Stimulated activated CD8-positive, alpha-beta memory T cell treated with anti-CD3 and anti-CD28 coated beads, Interleukin-7, amount 100 ng/mL, for 24 hours (primary cell): Measurements from ENCODE around the gene IFT81.

Experiments used
- DNase-seq: peaks from one replicate; pipeline ENCODE4 v3.0.0-alpha.2; 2020; ENCODE audit warnings: low read depth

The IFT81 gene

GRCh38 chr12:110159671-110160245 lies 35.6 kb downstream of the IFT81 start:
- no peak for DNase-seq

GRCh38 chr12:110165540-110166159 lies 41.5 kb downstream of the IFT81 start:
- no peak for DNase-seq

GRCh38 chr12:110168732-110169455 lies 44.7 kb downstream of the IFT81 start:
- no peak for DNase-seq

- DNase-seq, result no peak
Observed at GRCh38 chr12:110170535-110171185, 46.5 kb downstream of the IFT81 start.

GRCh38 chr12:110171186-110171538 lies 47.0 kb downstream of the IFT81 start:
- DNase-seq, result no peak

GRCh38 chr12:110171636-110172035 lies 47.5 kb downstream of the IFT81 start:
- no peak for DNase-seq

GRCh38 chr12:110174373-110174996 lies 50.3 kb downstream of the IFT81 start:
- no peak for DNase-seq

- DNase-seq, result no peak
Observed at GRCh38 chr12:110175201-110175600, 51.0 kb downstream of the IFT81 start.

GRCh38 chr12:110176745-110177144 lies 52.6 kb downstream of the IFT81 start:
- DNase-seq, result no peak

GRCh38 chr12:110179291-110179690 lies 55.1 kb downstream of the IFT81 start:
- no peak for DNase-seq

GRCh38 chr12:110180591-110181005 lies 56.4 kb downstream of the IFT81 start:
- no peak for DNase-seq

- no peak for DNase-seq
Observed at GRCh38 chr12:110182281-110182680, 58.1 kb downstream of the IFT81 start.

GRCh38 chr12:110183386-110183785 lies 59.2 kb downstream of the IFT81 start:
- DNase-seq, result no peak

- DNase-seq, result no peak
Observed at GRCh38 chr12:110185626-110186025, 61.5 kb downstream of the IFT81 start.

- no peak for DNase-seq
Observed at GRCh38 chr12:110186059-110186458, 61.9 kb downstream of the IFT81 start.

GRCh38 chr12:110193196-110193595 lies 69.0 kb downstream of the IFT81 start:
- DNase-seq, result no peak

GRCh38 chr12:110197003-110197402 lies 72.8 kb downstream of the IFT81 start:
- no peak for DNase-seq

- DNase-seq, result no peak
Observed at GRCh38 chr12:110198386-110198785, 74.2 kb downstream of the IFT81 start.

- no peak for DNase-seq
Observed at GRCh38 chr12:110199339-110200123, 75.4 kb downstream of the IFT81 start.

- no peak for DNase-seq
Observed at GRCh38 chr12:110200124-110200417, 75.9 kb downstream of the IFT81 start.

GRCh38 chr12:110201995-110202394 lies 77.8 kb downstream of the IFT81 start:
- DNase-seq, result no peak

- DNase-seq, result no peak
Observed at GRCh38 chr12:110203546-110203945, 79.4 kb downstream of the IFT81 start.
